ENCODE measurements around the gene TTC34.
"Not testable (repeated sequence)": the region's sequence is repeated elsewhere in the genome, so short reads cannot be mapped to it uniquely, and the experiment has no call there.

DNA sequence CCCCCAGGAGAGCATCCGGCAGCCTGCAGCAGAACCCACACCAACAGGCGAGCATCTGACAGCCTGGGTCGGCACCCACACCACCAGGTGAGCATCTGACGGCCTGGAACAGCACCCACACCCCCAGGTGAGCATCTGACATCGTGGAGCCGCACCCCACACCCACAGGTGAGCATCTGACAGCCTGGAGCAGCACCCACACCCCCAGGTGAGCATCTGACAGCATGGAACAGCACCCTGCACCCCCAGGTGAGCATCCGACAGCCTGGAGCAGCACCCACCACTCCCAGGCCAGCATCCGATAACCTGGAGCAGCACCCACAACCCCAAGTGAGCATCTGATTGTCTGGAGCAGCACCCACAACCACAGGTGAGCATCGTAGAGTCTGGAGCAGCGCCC, 124.8 kb downstream of the TTC34 start:
- TF ChIP-seq, protein P1, sequence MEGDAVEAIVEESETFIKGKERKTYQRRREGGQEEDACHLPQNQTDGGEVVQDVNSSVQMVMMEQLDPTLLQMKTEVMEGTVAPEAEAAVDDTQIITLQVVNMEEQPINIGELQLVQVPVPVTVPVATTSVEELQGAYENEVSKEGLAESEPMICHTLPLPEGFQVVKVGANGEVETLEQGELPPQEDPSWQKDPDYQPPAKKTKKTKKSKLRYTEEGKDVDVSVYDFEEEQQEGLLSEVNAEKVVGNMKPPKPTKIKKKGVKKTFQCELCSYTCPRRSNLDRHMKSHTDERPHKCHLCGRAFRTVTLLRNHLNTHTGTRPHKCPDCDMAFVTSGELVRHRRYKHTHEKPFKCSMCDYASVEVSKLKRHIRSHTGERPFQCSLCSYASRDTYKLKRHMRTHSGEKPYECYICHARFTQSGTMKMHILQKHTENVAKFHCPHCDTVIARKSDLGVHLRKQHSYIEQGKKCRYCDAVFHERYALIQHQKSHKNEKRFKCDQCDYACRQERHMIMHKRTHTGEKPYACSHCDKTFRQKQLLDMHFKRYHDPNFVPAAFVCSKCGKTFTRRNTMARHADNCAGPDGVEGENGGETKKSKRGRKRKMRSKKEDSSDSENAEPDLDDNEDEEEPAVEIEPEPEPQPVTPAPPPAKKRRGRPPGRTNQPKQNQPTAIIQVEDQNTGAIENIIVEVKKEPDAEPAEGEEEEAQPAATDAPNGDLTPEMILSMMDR (IDR thresholded peaks at IDR 0.05) = not testable (repeated sequence)
- not testable (repeated sequence) for TF ChIP-seq EZH2, EZH2phosphoT487 (IDR thresholded peaks at IDR 0.05)

Data from neural progenitor cell (in vitro differentiated cells).